Measurements from ENCODE around the gene SRGAP1.

SRGAP1 gene

GRCh38 chr12:63966606-63966975, 122.1 kb downstream of the SRGAP1 start:
- no peak for DNase-seq (ENCODE audit: low spot score)

- DNase-seq (ENCODE audit: low spot score), result no peak
These were observed 123.1 kb downstream of the SRGAP1 start for GRCh38 chr12:63967358-63968145.

GRCh38 chr12:63968673-63969072, 124.2 kb downstream of the SRGAP1 start:
- DNase-seq (ENCODE audit: low spot score), result no peak

- no peak for DNase-seq (ENCODE audit: low spot score)
These were observed 132.4 kb downstream of the SRGAP1 start for GRCh38 chr12:63976902-63977395.

GRCh38 chr12:63977441-63977840, 132.9 kb downstream of the SRGAP1 start:
- no peak for DNase-seq (ENCODE audit: low spot score)

- DNase-seq (ENCODE audit: low spot score), result no peak
These were observed 134.0 kb downstream of the SRGAP1 start for GRCh38 chr12:63978519-63978918.

GRCh38 chr12:63980211-63980610, 135.7 kb downstream of the SRGAP1 start:
- DNase-seq (ENCODE audit: low spot score), result no peak

- DNase-seq (ENCODE audit: low spot score), result no peak
These were observed 136.8 kb downstream of the SRGAP1 start for GRCh38 chr12:63981343-63981742.

- DNase-seq (ENCODE audit: low spot score), result no peak
These were observed 138.2 kb downstream of the SRGAP1 start for GRCh38 chr12:63982604-63983295.

GRCh38 chr12:63985456-63985855, 141.0 kb downstream of the SRGAP1 start:
- DNase-seq (ENCODE audit: low spot score), result no peak

- no peak for DNase-seq (ENCODE audit: low spot score)
These were observed 141.4 kb downstream of the SRGAP1 start for GRCh38 chr12:63985945-63986344.

- no peak for DNase-seq (ENCODE audit: low spot score)
These were observed 144.9 kb downstream of the SRGAP1 start for GRCh38 chr12:63989301-63989845.

GRCh38 chr12:63990828-63991547, 146.5 kb downstream of the SRGAP1 start:
- no peak for DNase-seq (ENCODE audit: low spot score)

- no peak for DNase-seq (ENCODE audit: low spot score)
These were observed 150.2 kb downstream of the SRGAP1 start for GRCh38 chr12:63994704-63995103.

GRCh38 chr12:63995512-63995911, 151.0 kb downstream of the SRGAP1 start:
- DNase-seq (ENCODE audit: low spot score), result no peak

GRCh38 chr12:63996556-63996955, 152.1 kb downstream of the SRGAP1 start:
- DNase-seq (ENCODE audit: low spot score), result no peak

GRCh38 chr12:63997198-63997597, 152.7 kb downstream of the SRGAP1 start:
- DNase-seq (ENCODE audit: low spot score), result no peak

- no peak for DNase-seq (ENCODE audit: low spot score)
These were observed 154.1 kb downstream of the SRGAP1 start for GRCh38 chr12:63998584-63998983.

GRCh38 chr12:63999853-64000252, 155.4 kb downstream of the SRGAP1 start:
- no peak for DNase-seq (ENCODE audit: low spot score)

GRCh38 chr12:64001439-64001838, 156.9 kb downstream of the SRGAP1 start:
- no peak for DNase-seq (ENCODE audit: low spot score)

- DNase-seq (ENCODE audit: low spot score), result no peak
These were observed 160.1 kb downstream of the SRGAP1 start for GRCh38 chr12:64004641-64005040.

GRCh38 chr12:64006211-64006825, 161.8 kb downstream of the SRGAP1 start:
- no peak for DNase-seq (ENCODE audit: low spot score)

All from iPS-NIHi11 (cell line).